ENCODE measurements around the gene LSM10. TPM values are rescaled to one million over a fixed set of nuclear protein-coding genes. Genes with fewer than 3 reads are reported as not detected.

The LSM10 gene
- total and polyA plus RNA-seq, 2 experiments from 2014 or later, result 10.4 to 80.2 TPM

DNA sequence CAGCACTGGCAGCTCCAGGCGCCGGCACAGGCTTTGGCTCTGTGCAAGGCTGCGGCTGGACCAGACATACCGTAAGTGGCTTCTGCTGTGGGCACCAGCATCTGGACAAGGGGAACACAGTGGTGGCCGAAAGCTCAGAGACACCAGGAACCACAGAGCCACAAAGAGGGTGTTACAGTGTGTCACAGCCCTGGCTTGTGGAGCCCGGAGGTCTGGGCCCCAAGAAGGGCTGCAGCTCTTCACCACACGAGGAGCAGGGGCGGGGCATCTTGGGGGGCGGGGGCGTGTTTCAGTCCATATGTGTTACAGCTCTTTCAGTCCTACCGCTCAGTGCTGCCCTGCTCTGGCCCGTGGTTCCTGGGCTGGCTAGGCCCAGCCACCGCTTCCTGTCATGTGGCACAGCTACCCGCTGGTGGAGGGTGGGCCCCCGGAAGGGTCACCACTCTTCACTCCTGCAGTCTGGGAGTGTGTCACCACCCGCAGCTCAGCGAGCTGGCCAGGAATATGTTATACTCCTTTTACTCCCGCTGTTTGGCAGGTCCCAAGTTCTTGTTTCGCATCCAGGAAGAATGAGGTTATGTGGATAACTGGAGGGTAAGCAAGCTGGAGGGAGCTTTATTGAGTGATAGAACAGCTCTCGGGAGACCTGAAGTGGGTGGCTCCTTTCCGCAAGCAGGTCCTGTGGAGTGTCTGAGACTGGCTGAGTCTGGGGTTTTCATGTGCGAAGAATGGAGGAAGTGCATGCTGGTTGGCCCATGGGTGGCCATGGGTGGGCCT, 3.3 kb upstream of the LSM10 start:
- H3K9ac ChIP-seq, result peak overlapping the region; percentile 94
- TF ChIP-seq EZH2phosphoT487 (IDR thresholded peaks at IDR 0.05; ENCODE audit: insufficient read depth, low read depth) (no peak), EZH2 (IDR thresholded peaks at IDR 0.05; ENCODE audit: insufficient read depth, poor library complexity, severe bottlenecking) (no peak)
- H3K4me2 ChIP-seq (ENCODE audit: unreplicated experiment), result peak overlapping the region; percentile 92
- peak overlapping the region; percentile 91 for H2AFZ ChIP-seq
- no peaks in the 10 kb centered on the region for H4K20me1 ChIP-seq (ENCODE audit: insufficient read depth)
- in situ Hi-C loops (cut with MboI), result no loop called here
- no peaks in the 10 kb centered on the region for H3K9me3 ChIP-seq (ENCODE audit: low read depth)
- no peaks in the 10 kb centered on the region for H3K27me3 ChIP-seq (replicated peaks; ENCODE audit: insufficient read depth)
- no peaks in the 10 kb centered on the region for H3K9me2 ChIP-seq (ENCODE audit: insufficient read depth)
- peaks cover 33% of the 10 kb centered on the region for H3K79me2 ChIP-seq (ENCODE audit: insufficient read depth)
- peak; percentile 98 for DNase-seq
- H3K36me3 ChIP-seq (ENCODE audit: low read depth), result no peaks in the 10 kb centered on the region
- WGBS, 2 experiments (ENCODE audit: low coverage in 1 of 2, low lambda C conversion rate in 2 of 2, missing lambda C conversion rate in 2 of 2), result 1 to 3% methylated on average over 22 of the region's 22 CpGs
- peaks cover 10% of the 10 kb centered on the region; the same call in 1 of the 2 replicates for H3F3A ChIP-seq (ENCODE audit: insufficient read depth)
- H3K4me3 ChIP-seq, result peak overlapping the region; percentile 94
- H3K27ac ChIP-seq, result peak overlapping the region; percentile 97
- H3K4me1 ChIP-seq (ENCODE audit: insufficient read depth), result peaks cover 20% of the 10 kb centered on the region

- Histone ChIP-seq H3K4me2 (ENCODE audit: unreplicated experiment) (peak overlapping the region; percentile 80), H3K27ac (peak overlapping the region; percentile 97), H3K4me1 (ENCODE audit: insufficient read depth) (peaks cover 20% of the 10 kb centered on the region), H3K4me3 (peak overlapping the region; percentile 94), H3K9me3 (ENCODE audit: low read depth) (no peaks in the 10 kb centered on the region), H3K79me2 (ENCODE audit: insufficient read depth) (peaks cover 39% of the 10 kb centered on the region), H3K9me2 (ENCODE audit: insufficient read depth) (no peaks in the 10 kb centered on the region), H3K9ac (peak overlapping the region; percentile 94), H3K36me3 (ENCODE audit: low read depth) (no peaks in the 10 kb centered on the region), H2AFZ (peak overlapping the region; percentile 91), H3F3A (ENCODE audit: insufficient read depth) (peaks cover 10% of the 10 kb centered on the region; the same call in 1 of the 2 replicates), H4K20me1 (ENCODE audit: insufficient read depth) (no peaks in the 10 kb centered on the region), H3K27me3 (replicated peaks; ENCODE audit: insufficient read depth) (no peaks in the 10 kb centered on the region)
- 11 to 18% methylated on average over 7 to 10 of the region's 10 CpGs for WGBS, 2 experiments (ENCODE audit: low coverage in 1 of 2, low lambda C conversion rate in 2 of 2, missing lambda C conversion rate in 2 of 2)
- no peak for TF ChIP-seq EZH2 (IDR thresholded peaks at IDR 0.05; ENCODE audit: insufficient read depth, poor library complexity, severe bottlenecking)
- no peak for TF ChIP-seq EZH2phosphoT487 (IDR thresholded peaks at IDR 0.05; ENCODE audit: insufficient read depth, low read depth)
- DNase-seq, result no peak
- in situ Hi-C loops (cut with MboI), result no loop called here
These were observed 2.8 kb upstream of the LSM10 start for GRCh38 chr1:36400514-36400824.

- Histone ChIP-seq H3K9ac (peak overlapping the region; percentile 91), H3F3A (ENCODE audit: insufficient read depth) (peaks cover 10% of the 10 kb centered on the region; the same call in 1 of the 2 replicates), H3K79me2 (ENCODE audit: insufficient read depth) (peaks cover 59% of the 10 kb centered on the region), H3K9me3 (ENCODE audit: low read depth) (no peaks in the 10 kb centered on the region), H3K27me3 (replicated peaks; ENCODE audit: insufficient read depth) (no peaks in the 10 kb centered on the region), H3K9me2 (ENCODE audit: insufficient read depth) (no peaks in the 10 kb centered on the region), H4K20me1 (ENCODE audit: insufficient read depth) (no peaks in the 10 kb centered on the region), H3K4me2 (ENCODE audit: unreplicated experiment) (peak overlapping the region; percentile 84), H3K27ac (peak overlapping the region; percentile 80), H3K4me1 (ENCODE audit: insufficient read depth) (peaks cover 20% of the 10 kb centered on the region), H2AFZ (peak overlapping the region; percentile 82; the same call in 1 of the 2 replicates), H3K4me3 (peak overlapping the region; percentile 86), H3K36me3 (ENCODE audit: low read depth) (peaks cover 1% of the 10 kb centered on the region; the same call in 1 of the 2 replicates)
- in situ Hi-C loops (cut with MboI), result no loop called here
- WGBS, 2 experiments (ENCODE audit: low coverage in 1 of 2, low lambda C conversion rate in 2 of 2, missing lambda C conversion rate in 2 of 2), result 73 to 75% methylated on average over 7 of the region's 7 CpGs
- DNase-seq, result no peak
- TF ChIP-seq EZH2 (IDR thresholded peaks at IDR 0.05; ENCODE audit: insufficient read depth, poor library complexity, severe bottlenecking), result no peak
- TF ChIP-seq EZH2phosphoT487 (IDR thresholded peaks at IDR 0.05; ENCODE audit: insufficient read depth, low read depth), result no peak
These were observed 766 bp upstream of the LSM10 start for GRCh38 chr1:36398370-36398977.

DNA sequence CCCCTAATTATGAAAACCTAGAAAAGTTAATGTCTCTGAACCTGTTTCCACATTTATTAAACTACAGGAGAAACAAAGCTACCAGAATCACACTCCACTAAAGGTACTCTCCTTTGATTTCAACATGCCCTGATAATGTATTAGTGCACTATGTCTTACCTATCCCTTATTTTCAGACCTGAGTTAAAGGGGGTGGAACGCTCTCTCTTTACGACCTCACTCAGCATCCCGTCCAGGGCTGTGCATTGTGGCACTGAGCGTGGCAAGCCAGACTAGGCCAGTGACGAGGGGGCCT, 678 bp downstream of the LSM10 start:
- H3K4me3 ChIP-seq, result peak overlapping the region; percentile 86
- peaks cover 10% of the 10 kb centered on the region; the same call in 1 of the 2 replicates for H3F3A ChIP-seq (ENCODE audit: insufficient read depth)
- peaks cover 3% of the 10 kb centered on the region; the same call in 1 of the 2 replicates for H3K36me3 ChIP-seq (ENCODE audit: low read depth)
- H4K20me1 ChIP-seq (ENCODE audit: insufficient read depth), result no peaks in the 10 kb centered on the region
- peaks cover 15% of the 10 kb centered on the region for H3K4me1 ChIP-seq (ENCODE audit: insufficient read depth)
- DNase-seq, result no peak
- peak overlapping the region; percentile 91 for H3K9ac ChIP-seq
- H3K9me2 ChIP-seq (ENCODE audit: insufficient read depth), result no peaks in the 10 kb centered on the region
- peak overlapping the region; percentile 80 for H3K27ac ChIP-seq
- in situ Hi-C loops (cut with MboI), result no loop called here
- H3K9me3 ChIP-seq (ENCODE audit: low read depth), result no peaks in the 10 kb centered on the region
- peak overlapping the region; percentile 86 for H3K4me2 ChIP-seq (ENCODE audit: unreplicated experiment)
- no peak for TF ChIP-seq EZH2phosphoT487 (IDR thresholded peaks at IDR 0.05; ENCODE audit: insufficient read depth, low read depth)
- TF ChIP-seq EZH2 (IDR thresholded peaks at IDR 0.05; ENCODE audit: insufficient read depth, poor library complexity, severe bottlenecking), result no peak
- no peaks in the 10 kb centered on the region for H3K27me3 ChIP-seq (replicated peaks; ENCODE audit: insufficient read depth)
- WGBS, 2 experiments (ENCODE audit: low coverage in 1 of 2, low lambda C conversion rate in 2 of 2, missing lambda C conversion rate in 2 of 2), result 13 to 14% methylated on average over 5 of the region's 5 CpGs
- H3K79me2 ChIP-seq (ENCODE audit: insufficient read depth), result peaks cover 62% of the 10 kb centered on the region
- H2AFZ ChIP-seq, result peak overlapping the region; percentile 82

Data from GM23248 (cell line).